Panc1 (cell line): ENCODE measurements around the gene TREML1. TPM values are rescaled to one million over a fixed set of nuclear protein-coding genes. Genes with fewer than 3 reads are reported as not detected.

ENCODE experiments used
- ATAC-seq: fragments of 200-7000 bp; cut with Tn5 transposase; 2 replicates; pipeline ENCODE4 v1.9.1; 2020; ENCODE audit warnings: mild to moderate bottlenecking, moderate library complexity
- BruUV-seq: library from RNA; stranded (reverse); fragments of 400-500 nt; replicated peaks from 2 replicates; lab custom pipeline; 2021; lab: Mats Ljungman, UMichigan
- CTCF ChIA-PET: fragments of 300-600 bp; sonication (Branson Sonifier 250); formaldehyde crosslinking; loops from one replicate; lab custom pipeline; 2022; ENCODE audit warnings: antibody characterized with exemption; lab: Charles Lee
- POLR2A ChIA-PET: fragments of 300-600 bp; sonication (Branson Sonifier 250); formaldehyde crosslinking; loops from one replicate; lab custom pipeline; 2022; ENCODE audit warnings: antibody characterized with exemption; lab: Charles Lee
- DNase-seq: peaks from one replicate; pipeline ENCODE4 v3.0.0-alpha.2; 2010; ENCODE audit warnings: low read depth, low spot score
- H3K27ac ChIP-seq: 2 replicates; pipeline ENCODE4 v1.5.1; 2011; ENCODE audit warnings: mild to moderate bottlenecking, low read length, inconsistent platforms
- H3K27me3 ChIP-seq: fragments of 200-500 bp; sonication (Bioruptor generic); 2 replicates; pipeline ENCODE4 v1.6.0; 2014; ENCODE audit warnings: low read length, inconsistent platforms; ENCODE audit not compliant: control insufficient read depth, insufficient read depth
- H3K36me3 ChIP-seq: fragments of 200-500 bp; sonication (Bioruptor generic); 2 replicates; pipeline ENCODE4 v1.5.1; 2014; ENCODE audit warnings: inconsistent platforms, mild to moderate bottlenecking, low read length, moderate library complexity; ENCODE audit not compliant: control insufficient read depth, insufficient read depth
- H3K4me1 ChIP-seq: 2 replicates; pipeline ENCODE4 v1.5.1; 2011; ENCODE audit warnings: inconsistent platforms, mild to moderate bottlenecking, low read length, moderate library complexity; ENCODE audit not compliant: control insufficient read depth, insufficient read depth
- H3K4me3 ChIP-seq, 2 experiments: 2 replicates each; pipeline ENCODE4 v1.5.1; 2011 to 2012; ENCODE audit warnings: low read depth in 2 of 2, low read length in 2 of 2, mild to moderate bottlenecking in 2 of 2, inconsistent platforms in 1 of 2, moderate library complexity in 1 of 2
- H3K9me3 ChIP-seq: fragments of 200-500 bp; sonication (Bioruptor generic); 2 replicates; pipeline ENCODE4 v1.5.1; 2014; ENCODE audit warnings: low read depth, mild to moderate bottlenecking, inconsistent platforms, low read length, moderate library complexity; ENCODE audit not compliant: control insufficient read depth, insufficient read depth
- CTCF ChIP-seq: fragments of 450-650 bp; IDR thresholded peaks from 2 replicates; pipeline ENCODE4 v1.5.1; 2017; ENCODE audit warnings: mild to moderate bottlenecking
- POLR2AphosphoS5 ChIP-seq: IDR thresholded peaks from 2 replicates; pipeline ENCODE4 v1.6.1; 2012; ENCODE audit warnings: mild to moderate bottlenecking, low read depth, low read length, moderate library complexity
- REST ChIP-seq, 2 experiments: IDR thresholded peaks; 2 replicates each; pipeline ENCODE4 v1.6.1; 2011 to 2012; ENCODE audit warnings: low read depth in 2 of 2, control low read depth in 1 of 2, low read length in 1 of 2, mild to moderate bottlenecking in 1 of 2, moderate library complexity in 1 of 2; ENCODE audit not compliant: insufficient read depth in 1 of 2
- SIN3A ChIP-seq: IDR thresholded peaks from 2 replicates; pipeline ENCODE4 v1.6.1; 2012; ENCODE audit warnings: low read depth, mild to moderate bottlenecking, low read length, moderate library complexity, borderline replicate concordance; ENCODE audit not compliant: insufficient read depth
- TCF7L2 ChIP-seq: IDR thresholded peaks from 2 replicates; pipeline ENCODE4 v1.6.1; 2011; ENCODE audit warnings: mild to moderate bottlenecking, low read depth, low read length, inconsistent platforms
- in situ Hi-C: cut with HindIII; loops from 2 replicates; pipeline ENCODE4 v1.10.0; 2016; ENCODE audit warnings: low sequenced_read_pairs, low pct_unique_long_range_greater_than_20kb
- intact Hi-C: fragments of 100-400 bp; cut with micrococcal nuclease; formaldehyde crosslinking; loops from one replicate; pipeline ENCODE4 v1.10.0; 2022; ENCODE audit not compliant: unreplicated experiment
- total RNA-seq: library from RNA; stranded (reverse); gene quantifications from one replicate; pipeline ENCODE4 v1.2.1, GENCODE V29; 2021; ENCODE audit not compliant: unreplicated experiment

TREML1 gene
- total RNA-seq, 1 experiment from 2014 or later = not detected

GRCh38 chr6:41136911-41137310 is 17.2 kb downstream of the TREML1 start:
- DNase-seq (no peak), ATAC-seq (no peak)
- peaks cover 7% of the 10 kb centered on the region; the same call in 1 of the 2 replicates for H3K27me3 ChIP-seq
- TF ChIP-seq CTCF (no peak), SIN3A (no peak), REST (IDR thresholded peaks at IDR 0.05; ENCODE audit: insufficient read depth in 1 of 2, low read depth in 2 of 2, low read length in 1 of 2) (no peak), POLR2AphosphoS5 (no peak), TCF7L2 (no peak)
- in situ Hi-C loops (no loop called here), intact Hi-C loops (no loop called here)
- no peaks in the 10 kb centered on the region for H3K4me1 ChIP-seq
- POLR2A ChIA-PET = no interaction called here
- no peak overlapping the region for H3K4me3 ChIP-seq
- BruUV-seq = no TSS peak
- CTCF ChIA-PET = no interaction called here
- H3K27ac ChIP-seq = no peak overlapping the region
- H3K36me3 ChIP-seq = no peaks in the 10 kb centered on the region
- H3K9me3 ChIP-seq = no peaks in the 10 kb centered on the region

GRCh38 chr6:41135062-41135832 is 18.9 kb downstream of the TREML1 start:
- no peaks in the 10 kb centered on the region for H3K4me1 ChIP-seq
- ATAC-seq (no peak), DNase-seq (no peak)
- no peaks in the 10 kb centered on the region for H3K9me3 ChIP-seq
- no TSS peak for BruUV-seq
- intact Hi-C loops (no loop called here), in situ Hi-C loops (no loop called here)
- POLR2A ChIA-PET = no interaction called here
- CTCF ChIA-PET = no interaction called here
- H3K27ac ChIP-seq = no peak overlapping the region
- no peak for TF ChIP-seq CTCF
- no peak for TF ChIP-seq SIN3A
- TF ChIP-seq TCF7L2 = no peak
- TF ChIP-seq POLR2AphosphoS5 = no peak
- no peak for TF ChIP-seq REST (IDR thresholded peaks at IDR 0.05; ENCODE audit: insufficient read depth in 1 of 2, low read depth in 2 of 2, low read length in 1 of 2)
- peaks cover 7% of the 10 kb centered on the region; the same call in 1 of the 2 replicates for H3K27me3 ChIP-seq
- H3K4me3 ChIP-seq = no peak overlapping the region
- no peaks in the 10 kb centered on the region for H3K36me3 ChIP-seq
